GM19372 (cell line): ENCODE results near the gene PTGES3L.
"Not testable (repeated sequence)": the region's sequence is repeated elsewhere in the genome, so short reads cannot be mapped to it uniquely, and the experiment has no call there.

Experiments
- ATAC-seq: cut with Tn5 transposase; IDR thresholded peaks from one replicate; pipeline ENCODE4 v1.9.1; 2021; ENCODE audit warnings: mild to moderate bottlenecking, low read depth, moderate library complexity; ENCODE audit not compliant: unreplicated experiment

The PTGES3L gene

GRCh38 chr17:42985225-42985624, 5.3 kb upstream of the PTGES3L start:
- no peak for ATAC-seq

GRCh38 chr17:42982266-42982665, 2.4 kb upstream of the PTGES3L start:
- ATAC-seq: no peak

GRCh38 chr17:42980766-42981397, 1.0 kb upstream of the PTGES3L start:
- ATAC-seq: peak; percentile 49

GRCh38 chr17:42980274-42980765, 440 bp upstream of the PTGES3L start, which contains the start of gene RUNDC1:
TSS of gene RUNDC1 (plus strand) at chr17:42980565. CDS start at chr17:42980577, 12 bp downstream.
- peak; percentile 71 for ATAC-seq

DNA sequence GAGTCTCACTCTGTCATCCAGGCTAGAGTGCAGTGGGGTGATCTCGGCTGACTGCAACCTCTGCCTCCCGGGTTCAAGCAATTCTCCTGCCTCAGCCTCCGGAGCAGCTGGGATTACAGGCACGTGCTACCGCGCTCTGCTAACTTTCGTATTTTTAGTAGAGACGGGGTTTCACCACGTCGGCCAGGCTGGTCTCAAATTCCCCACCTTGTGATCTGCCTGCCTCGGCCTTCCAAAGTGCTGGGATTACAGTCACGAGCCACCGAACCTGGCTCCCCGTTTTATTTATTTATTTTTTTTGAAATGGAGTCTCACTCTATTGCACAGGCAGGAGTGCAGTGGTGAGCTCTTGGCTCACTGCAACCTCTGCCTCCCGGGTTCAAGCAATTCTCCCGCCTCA, 4.2 kb downstream of the PTGES3L start:
- ATAC-seq: not testable (repeated sequence)

DNA sequence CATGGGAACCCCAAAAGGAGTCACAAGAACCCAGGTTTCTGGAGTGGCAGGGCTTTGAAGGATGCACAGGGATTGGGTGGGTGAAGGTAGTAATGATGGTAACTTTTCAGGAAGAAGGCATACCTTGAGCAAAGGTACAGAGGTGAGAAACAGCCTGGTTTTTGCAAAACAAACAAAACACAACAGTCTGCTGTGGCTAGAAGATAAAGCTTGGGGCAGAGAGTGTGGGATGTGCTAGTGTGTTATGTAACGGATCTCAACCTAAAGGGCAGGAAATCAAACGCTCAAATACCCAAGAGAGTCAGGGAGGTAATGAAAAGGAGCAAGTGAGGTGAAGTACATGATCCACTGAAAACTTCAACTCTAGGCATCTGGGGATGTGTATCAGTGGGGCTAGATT, 4.6 kb downstream of the PTGES3L start:
- ATAC-seq: no peak

DNA sequence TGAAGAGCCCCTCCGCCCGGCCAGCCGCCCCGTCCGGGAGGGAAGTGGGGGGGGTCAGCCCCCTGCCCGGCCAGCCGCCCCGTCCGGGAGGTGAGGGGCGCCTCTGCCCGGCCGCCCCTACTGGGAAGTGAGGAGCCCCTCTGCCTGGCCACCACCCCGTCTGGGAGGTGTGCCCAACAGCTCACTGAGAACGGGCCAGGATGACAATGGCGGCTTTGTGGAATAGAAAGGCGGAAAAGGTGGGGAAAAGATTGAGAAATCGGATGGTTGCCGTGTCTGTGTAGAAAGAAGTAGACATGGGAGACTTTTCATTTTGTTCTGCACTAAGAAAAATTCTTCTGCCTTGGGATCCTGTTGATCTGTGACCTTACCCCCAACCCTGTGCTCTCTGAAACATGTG, 6.6 kb downstream of the PTGES3L start:
- ATAC-seq: not testable (repeated sequence)

DNA sequence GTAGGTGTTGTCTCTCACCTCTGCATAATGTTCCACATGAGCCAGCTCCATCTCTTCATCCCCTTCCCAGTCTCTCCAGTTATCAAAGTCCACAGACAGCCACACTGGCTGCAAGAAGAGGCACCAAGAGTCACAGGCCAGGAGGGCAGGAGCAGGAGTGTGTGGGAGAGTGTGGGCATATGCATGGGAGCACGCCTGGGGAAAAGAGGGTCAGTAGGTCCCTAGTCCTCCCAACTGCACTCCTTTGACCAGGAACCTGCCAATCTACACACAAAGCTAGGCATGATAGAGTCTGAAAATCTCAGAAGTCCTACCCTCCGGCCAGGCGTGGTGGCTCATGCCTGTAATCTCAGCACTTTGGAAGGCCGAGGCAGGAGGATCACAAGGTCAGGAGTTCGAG, 8.3 kb downstream of the PTGES3L start:
- ATAC-seq: no peak

- no peak for ATAC-seq
These were observed 10.8 kb downstream of the PTGES3L start for GRCh38 chr17:42969001-42969581.

- ATAC-seq: no peak
These were observed 12.0 kb downstream of the PTGES3L start for GRCh38 chr17:42967925-42968324.

GRCh38 chr17:42964161-42964932, 15.5 kb downstream of the PTGES3L start, which contains the start of gene AARSD1:
TSS of gene AARSD1 (minus strand) at chr17:42964454. CDS start at chr17:42964440, 14 bp downstream.
- ATAC-seq: peak; percentile 81

GRCh38 chr17:42953669-42954068, 26.2 kb downstream of the PTGES3L start:
- no peak for ATAC-seq

- ATAC-seq: no peak
These were observed 29.7 kb downstream of the PTGES3L start for GRCh38 chr17:42950044-42950783.

- no peak for ATAC-seq
These were observed 33.1 kb downstream of the PTGES3L start for GRCh38 chr17:42946812-42947211.

DNA sequence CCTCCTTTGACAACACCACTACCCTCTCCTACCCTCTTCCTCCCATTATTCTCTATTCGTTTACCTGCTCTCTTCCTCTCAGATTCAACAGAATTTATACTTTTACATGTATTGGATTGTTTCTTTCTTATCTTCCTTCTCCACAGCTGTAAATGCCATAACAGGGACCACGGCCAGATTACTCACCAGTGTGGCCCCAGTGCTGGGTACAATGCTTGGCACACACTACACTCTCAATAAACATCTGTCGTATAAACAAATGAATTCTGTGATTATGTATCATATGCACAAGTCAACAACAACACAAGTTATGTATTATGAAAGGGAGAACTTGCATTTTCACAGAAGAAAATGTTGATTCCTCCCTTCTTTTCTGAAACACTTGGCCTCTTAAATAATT, 35.7 kb downstream of the PTGES3L start:
- no peak for ATAC-seq

GRCh38 chr17:42937712-42938596, 41.9 kb downstream of the PTGES3L start:
- no peak for ATAC-seq

GRCh38 chr17:42929497-42929844, 50.4 kb downstream of the PTGES3L start:
- no peak for ATAC-seq

- ATAC-seq: no peak
These were observed 51.0 kb downstream of the PTGES3L start for GRCh38 chr17:42928714-42929496.

DNA sequence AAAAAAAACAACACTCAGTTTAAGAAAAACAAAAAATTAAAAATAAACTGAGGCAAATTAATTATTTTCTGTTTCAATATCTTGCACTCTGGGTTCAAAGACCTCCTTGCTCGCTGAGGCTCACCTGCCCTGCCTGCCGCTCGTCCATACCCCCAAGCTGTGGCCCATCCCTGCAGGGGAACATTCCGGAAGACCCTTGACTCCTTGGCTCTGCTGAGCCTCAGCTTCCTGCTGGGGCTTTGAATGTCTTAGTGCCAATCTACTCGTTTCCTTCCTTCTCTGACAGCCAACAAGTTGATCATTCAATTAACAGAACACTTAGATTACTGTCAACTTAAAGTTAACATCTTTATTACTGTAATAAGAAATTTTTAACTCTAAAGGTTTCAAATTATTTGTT, 55.0 kb downstream of the PTGES3L start:
- no peak for ATAC-seq
